Psoas muscle (tissue), 8 donors: ENCODE results near the gene SYT13. TPM values are rescaled to one million over a fixed set of nuclear protein-coding genes. Genes with fewer than 3 reads are reported as not detected.

Source experiments
- ATAC-seq, 4 donors: fragments of 200-7000 bp; cut with Tn5 transposase; one replicate each; pipeline ENCODE4 v1.9.1; 2020; ENCODE audit warnings: moderate library complexity in 3 of 4, mild to moderate bottlenecking in 2 of 4
- DNase-seq, 2 donors: peaks; one replicate each; pipeline ENCODE4 v3.0.0-alpha.2; 2020
- H3K27ac ChIP-seq: fragments of 200-600 bp; one replicate; pipeline ENCODE4 v1.8.0; 2022
- H3K27me3 ChIP-seq, 3 donors: fragments of 200-600 bp in 1 of 3; one replicate each; pipeline versions ENCODE4 v1.6.1 to v1.8.0; 2013 to 2022; ENCODE audit warnings: low read length in 2 of 3, mild to moderate bottlenecking in 2 of 3, moderate library complexity in 1 of 3; ENCODE audit not compliant: insufficient read depth in 3 of 3
- H3K36me3 ChIP-seq, 2 donors: fragments of 200-600 bp in 1 of 2; one replicate each; pipeline versions ENCODE4 v1.6.1 to v1.8.0; 2013 to 2022; ENCODE audit warnings: low read depth in 1 of 2, mild to moderate bottlenecking in 1 of 2, moderate library complexity in 1 of 2; ENCODE audit not compliant: insufficient read depth in 1 of 2
- H3K4me1 ChIP-seq: fragments of 200-600 bp; one replicate; pipeline ENCODE4 v1.8.0; 2022
- H3K4me3 ChIP-seq: fragments of 200-600 bp; one replicate; pipeline ENCODE4 v1.8.0; 2022; ENCODE audit warnings: mild to moderate bottlenecking
- H3K9me3 ChIP-seq: fragments of 200-600 bp; one replicate; pipeline ENCODE4 v1.8.0; 2022
- WGBS, 3 donors: extraction: QIAGEN DNeasy Blood & Tissue Kit; methylation state at CpG; one replicate each; pipeline versions ENCODE4 v1.1.6 to v1.1.7; 2013; 5-methylcytosine and 5-hydroxymethylcytosine counted together
- intact Hi-C, 2 donors: fragments of 100-400 bp; cut with DNase I; formaldehyde crosslinking; loops; one replicate each; pipeline versions ENCODE4 v1.11.0 to v1.14.2; 2022
- polyA plus RNA-seq, 3 donors: library from polyadenylated mRNA; stranded (reverse); fragments of 200-250 nt; gene quantifications; one replicate each; pipeline ENCODE4 v1.2.3, GENCODE V29; 2013
- total RNA-seq, 4 donors: library from RNA; stranded (reverse); fragmentation: NEBNext Ultra II Directional in 2 of 4; extraction: Animal tissue kit (Norgen Biotek cat#: 25700) in 2 of 4; gene quantifications; one replicate each; pipeline versions ENCODE4 v1.2.1 to v1.2.4, GENCODE V29; 2021 to 2023
- TF ChIP-seq, protein P1 (sequence below): fragments of 200-600 bp; IDR thresholded peaks from one replicate; pipeline ENCODE4 v1.8.0; 2022; ENCODE audit warnings: antibody characterized with exemption
- donor health status: healthy with polysubstance abuse.
- donor health status: DM: no; HTN: no; CAD: no; lungs with moderate emphysema.
- donor health status: Bipolar disorder and iron deficiency.
- donor health status: healthy.
- donor health status: DM: yes; HTN: yes; CAD: no.
- donor health status: DM: no; HTN: no; CAD: no.
- donor health status: DM: no; HTN: no; CAD: no.
- donor health status: DM: yes; HTN: yes; CAD: no.

SYT13 gene
- total and polyA plus RNA-seq, 7 donors = 0.05 to 0.22 (median 0.08) TPM; not detected in 1

- H3K27me3 ChIP-seq = no peaks in the 10 kb centered on the region
- WGBS, 3 donors = 25 to 46% (median 30%) methylated on average over 3 of the region's 3 CpGs
- ATAC-seq (no peak), DNase-seq (no peak)
- no peaks in the 10 kb centered on the region for H3K4me1 ChIP-seq
- TF ChIP-seq, protein P1, sequence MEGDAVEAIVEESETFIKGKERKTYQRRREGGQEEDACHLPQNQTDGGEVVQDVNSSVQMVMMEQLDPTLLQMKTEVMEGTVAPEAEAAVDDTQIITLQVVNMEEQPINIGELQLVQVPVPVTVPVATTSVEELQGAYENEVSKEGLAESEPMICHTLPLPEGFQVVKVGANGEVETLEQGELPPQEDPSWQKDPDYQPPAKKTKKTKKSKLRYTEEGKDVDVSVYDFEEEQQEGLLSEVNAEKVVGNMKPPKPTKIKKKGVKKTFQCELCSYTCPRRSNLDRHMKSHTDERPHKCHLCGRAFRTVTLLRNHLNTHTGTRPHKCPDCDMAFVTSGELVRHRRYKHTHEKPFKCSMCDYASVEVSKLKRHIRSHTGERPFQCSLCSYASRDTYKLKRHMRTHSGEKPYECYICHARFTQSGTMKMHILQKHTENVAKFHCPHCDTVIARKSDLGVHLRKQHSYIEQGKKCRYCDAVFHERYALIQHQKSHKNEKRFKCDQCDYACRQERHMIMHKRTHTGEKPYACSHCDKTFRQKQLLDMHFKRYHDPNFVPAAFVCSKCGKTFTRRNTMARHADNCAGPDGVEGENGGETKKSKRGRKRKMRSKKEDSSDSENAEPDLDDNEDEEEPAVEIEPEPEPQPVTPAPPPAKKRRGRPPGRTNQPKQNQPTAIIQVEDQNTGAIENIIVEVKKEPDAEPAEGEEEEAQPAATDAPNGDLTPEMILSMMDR = no peak
- H3K36me3 ChIP-seq = no peaks in the 10 kb centered on the region
- no peak overlapping the region for H3K27ac ChIP-seq
- H3K4me3 ChIP-seq = no peak overlapping the region
- intact Hi-C loops = no loop called here
- H3K9me3 ChIP-seq = no peaks in the 10 kb centered on the region
Observed at GRCh38 chr11:45238724-45239123, 47.4 kb downstream of the SYT13 start.

DNA sequence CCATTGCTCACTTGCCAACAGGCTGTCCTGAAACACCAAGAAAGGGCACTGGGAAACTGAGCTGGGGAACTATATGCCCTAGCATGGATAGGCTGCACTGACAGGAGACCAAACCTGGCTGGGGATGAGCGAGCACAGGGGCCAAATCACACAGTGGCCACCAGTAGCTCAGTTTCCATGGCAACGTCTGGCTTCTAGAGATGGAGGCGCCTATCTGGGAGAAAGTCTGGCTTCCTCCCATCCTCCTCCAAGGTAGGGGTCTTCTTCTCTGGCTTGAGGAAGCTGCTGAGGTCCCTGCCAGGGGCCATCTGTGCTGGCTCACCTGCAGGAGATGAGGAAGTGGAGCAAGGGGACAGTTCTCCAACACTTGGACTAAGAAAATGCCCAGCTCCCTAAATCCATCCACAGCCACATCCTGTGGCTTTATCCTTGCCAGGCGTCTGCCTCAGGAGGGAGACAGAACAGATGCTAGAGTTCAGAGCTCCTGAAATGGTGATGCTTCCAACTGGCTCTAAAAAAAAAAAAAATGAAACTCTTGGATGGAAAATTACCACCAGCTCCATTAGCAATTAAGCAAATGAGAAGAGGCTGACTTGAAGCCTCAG lies 48.3 kb downstream of the SYT13 start:
- H3K36me3 ChIP-seq = no peaks in the 10 kb centered on the region
- H3K27ac ChIP-seq = no peak overlapping the region
- TF ChIP-seq, protein P1 = no peak
- intact Hi-C loops = no loop called here
- H3K4me1 ChIP-seq = no peaks in the 10 kb centered on the region
- no peak overlapping the region for H3K4me3 ChIP-seq
- WGBS, 3 donors = 45 to 47% (median 45%) methylated on average over 4 of the region's 4 CpGs
- no peak for DNase-seq
- no peak for ATAC-seq
- H3K27me3 ChIP-seq = no peaks in the 10 kb centered on the region
- H3K9me3 ChIP-seq = no peaks in the 10 kb centered on the region

DNA sequence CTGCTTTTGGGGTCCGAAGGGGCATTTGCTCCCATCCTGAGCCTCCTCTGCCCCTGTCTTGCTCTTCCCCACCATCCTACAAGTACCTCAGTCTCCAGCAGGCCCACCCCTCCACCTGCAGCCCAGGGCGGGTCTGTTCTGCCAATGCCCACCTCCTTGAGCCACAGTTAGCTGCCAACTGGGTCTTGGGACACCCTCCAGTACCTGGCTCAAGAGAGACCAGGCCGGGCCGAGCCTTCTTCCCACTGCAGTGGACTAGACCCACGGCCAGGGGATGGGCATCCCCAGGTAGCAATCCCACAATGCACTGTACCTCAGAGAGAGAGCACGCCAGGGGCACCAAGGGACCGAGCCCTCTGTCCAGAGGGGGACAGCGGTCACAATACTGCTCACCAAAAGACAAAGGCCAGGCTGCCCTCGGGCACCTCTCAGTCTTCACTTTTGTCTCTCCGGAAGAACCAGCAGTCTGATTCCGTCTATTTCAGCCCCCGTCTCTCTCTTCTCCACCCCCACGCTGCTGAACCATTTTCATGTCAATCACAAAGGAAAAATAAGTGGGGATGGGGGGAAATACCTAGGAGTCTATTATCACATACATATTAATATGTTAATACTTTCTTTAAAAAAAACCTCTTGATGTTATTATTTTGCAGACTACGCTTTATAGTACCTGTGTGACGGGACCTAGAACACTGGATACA lies 51.7 kb downstream of the SYT13 start:
- DNase-seq (no peak), ATAC-seq (no peak)
- TF ChIP-seq, protein P1 = no peak
- Histone ChIP-seq H3K27me3 (no peaks in the 10 kb centered on the region), H3K4me3 (no peak overlapping the region), H3K27ac (no peak overlapping the region), H3K9me3 (no peaks in the 10 kb centered on the region), H3K36me3 (no peaks in the 10 kb centered on the region), H3K4me1 (no peaks in the 10 kb centered on the region)
- intact Hi-C loops = loop anchor here in 1 of 2 donors (5.0 kb wide), 2 partner anchors 52 to 122 kb away; no protein-coding TSS in a partner anchor
- WGBS, 3 donors = 93 to 94% (median 94%) methylated on average over 15 of the region's 15 CpGs

- Histone ChIP-seq H3K27me3 (no peaks in the 10 kb centered on the region), H3K9me3 (no peaks in the 10 kb centered on the region), H3K4me1 (no peaks in the 10 kb centered on the region), H3K27ac (no peak overlapping the region), H3K4me3 (no peak overlapping the region), H3K36me3 (no peaks in the 10 kb centered on the region)
- intact Hi-C loops = loop anchor here in 1 of 2 donors (5.0 kb wide), 2 partner anchors 51 to 121 kb away; no protein-coding TSS in a partner anchor
- DNase-seq (no peak), ATAC-seq (peak in 1 of 4 donors; percentile 22)
- TF ChIP-seq, protein P1 = no peak
- 68 to 72% (median 69%) methylated on average over 14 of the region's 14 CpGs for WGBS, 3 donors
Observed at GRCh38 chr11:45233804-45234170, 52.4 kb downstream of the SYT13 start.
